ENCODE data around the gene ABCC1. TPM values are rescaled to one million over a fixed set of nuclear protein-coding genes. Genes with fewer than 3 reads are reported as not detected.

Gene ABCC1
- polyA plus RNA-seq, 3 donors = 1.4 to 23.6 (median 3.0) TPM

- no peaks in the 10 kb centered on the region for H3K27me3 ChIP-seq (ENCODE audit: control insufficient read depth in 2 of 2, insufficient read depth in 2 of 2, low read length in 2 of 2)
- H3K27ac ChIP-seq (ENCODE audit: low read depth in 1 of 2, low read length in 2 of 2) = no peak overlapping the region
- no peak overlapping the region for H3K4me2 ChIP-seq (replicated peaks; ENCODE audit: extremely low read depth, low read length, poor library complexity, severe bottlenecking)
- intact Hi-C loops (cut with micrococcal nuclease) = no loop called here
- peaks cover 12 to 13% of the 10 kb centered on the region in 2 donors for H3K4me1 ChIP-seq (ENCODE audit: control insufficient read depth in 1 of 2, insufficient read depth in 2 of 2, low read length in 2 of 2)
- Mint-ChIP-seq H3K9me3 (peaks cover 17 to 34% (median 22%) of the 10 kb centered on the region in 7 donors), H3K36me3 (peaks cover 26 to 35% of the 10 kb centered on the region in 2 donors), H3K4me3 (no peak overlapping the region), H3K27ac (no peak overlapping the region), H3K4me1 (peaks cover 26% of the 10 kb centered on the region), H3K27me3 (ENCODE audit: low read depth in 3 of 3) (no peaks in the 10 kb centered on the region)
- H2AFZ ChIP-seq (ENCODE audit: insufficient read depth, low read depth, low read length, poor library complexity, severe bottlenecking) = no peak overlapping the region
- TF ChIP-seq CTCF (IDR thresholded peaks at IDR 0.05) = no peak
- H4K20me1 ChIP-seq (ENCODE audit: insufficient read depth, low read length) = peaks cover 100% of the 10 kb centered on the region
- H3K36me3 ChIP-seq (replicated peaks in 1 of 2; ENCODE audit: control insufficient read depth in 1 of 2, insufficient read depth in 2 of 2, low read length in 2 of 2) = peaks cover 5 to 25% of the 10 kb centered on the region in 2 donors
- 100% methylated on average over 2 of the region's 5 CpGs for WGBS (ENCODE audit: insufficient coverage)
- peaks cover 5 to 33% of the 10 kb centered on the region in 2 donors for H3K9me3 ChIP-seq (replicated peaks in 1 of 2; ENCODE audit: control insufficient read depth in 1 of 2, insufficient read depth in 1 of 2, low read length in 2 of 2)
- no peak overlapping the region for H3K4me3 ChIP-seq (replicated peaks in 1 of 3; ENCODE audit: low read depth in 2 of 3, low read length in 3 of 3)
- no peak for DNase-seq
- peaks cover 91% of the 10 kb centered on the region for H3K79me2 ChIP-seq (ENCODE audit: insufficient read depth, low read length)
- no peak overlapping the region for H3K9ac ChIP-seq (ENCODE audit: insufficient read depth, low read length, poor library complexity, severe bottlenecking)
Observed at GRCh38 chr16:15973421-15973820, 24.0 kb downstream of the ABCC1 start.

GRCh38 chr16:15974057-15974456, 24.6 kb downstream of the ABCC1 start:
- Histone ChIP-seq H3K36me3 (replicated peaks in 1 of 2; ENCODE audit: control insufficient read depth in 1 of 2, insufficient read depth in 2 of 2, low read length in 2 of 2) (peaks cover 5 to 31% of the 10 kb centered on the region in 2 donors), H3K27ac (ENCODE audit: low read depth in 1 of 2, low read length in 2 of 2) (no peak overlapping the region), H3K4me1 (ENCODE audit: control insufficient read depth in 1 of 2, insufficient read depth in 2 of 2, low read length in 2 of 2) (peaks cover 12 to 13% of the 10 kb centered on the region in 2 donors), H2AFZ (ENCODE audit: insufficient read depth, low read depth, low read length, poor library complexity, severe bottlenecking) (no peak overlapping the region), H3K4me3 (replicated peaks in 1 of 3; ENCODE audit: low read depth in 2 of 3, low read length in 3 of 3) (no peak overlapping the region), H3K79me2 (ENCODE audit: insufficient read depth, low read length) (peaks cover 89% of the 10 kb centered on the region), H4K20me1 (ENCODE audit: insufficient read depth, low read length) (peaks cover 100% of the 10 kb centered on the region), H3K4me2 (replicated peaks; ENCODE audit: extremely low read depth, low read length, poor library complexity, severe bottlenecking) (no peak overlapping the region), H3K9ac (ENCODE audit: insufficient read depth, low read length, poor library complexity, severe bottlenecking) (no peak overlapping the region), H3K27me3 (ENCODE audit: control insufficient read depth in 2 of 2, insufficient read depth in 2 of 2, low read length in 2 of 2) (no peaks in the 10 kb centered on the region), H3K9me3 (replicated peaks in 1 of 2; ENCODE audit: control insufficient read depth in 1 of 2, insufficient read depth in 1 of 2, low read length in 2 of 2) (peaks cover 11 to 40% of the 10 kb centered on the region in 2 donors)
- H3K27ac Mint-ChIP-seq = peak overlapping the region in 1 of 7 donors; percentile 66
- no peak for TF ChIP-seq CTCF (IDR thresholded peaks at IDR 0.05)
- DNase-seq = no peak
- H3K4me3 Mint-ChIP-seq = no peak overlapping the region
- WGBS (ENCODE audit: insufficient coverage) = 100% methylated on average over 1 of the region's 2 CpGs
- H3K9me3 Mint-ChIP-seq = peaks cover 23 to 40% (median 28%) of the 10 kb centered on the region in 7 donors
- peaks cover 30 to 41% of the 10 kb centered on the region in 2 donors for H3K36me3 Mint-ChIP-seq
- H3K4me1 Mint-ChIP-seq = peaks cover 26% of the 10 kb centered on the region
- intact Hi-C loops (cut with micrococcal nuclease) = no loop called here
- H3K27me3 Mint-ChIP-seq (ENCODE audit: low read depth in 3 of 3) = no peaks in the 10 kb centered on the region
